HG03558 (cell line): ENCODE results near the gene TAS2R46.
"Not testable (repeated sequence)": the region's sequence is repeated elsewhere in the genome, so short reads cannot be mapped to it uniquely, and the experiment has no call there.

ENCODE experiments used
- ATAC-seq: cut with Tn5 transposase; IDR thresholded peaks from one replicate; pipeline ENCODE4 v1.9.1; 2021; ENCODE audit warnings: moderate number of reproducible peaks; ENCODE audit not compliant: unreplicated experiment; ENCODE audit errors: extremely low read depth

Gene TAS2R46

DNA sequence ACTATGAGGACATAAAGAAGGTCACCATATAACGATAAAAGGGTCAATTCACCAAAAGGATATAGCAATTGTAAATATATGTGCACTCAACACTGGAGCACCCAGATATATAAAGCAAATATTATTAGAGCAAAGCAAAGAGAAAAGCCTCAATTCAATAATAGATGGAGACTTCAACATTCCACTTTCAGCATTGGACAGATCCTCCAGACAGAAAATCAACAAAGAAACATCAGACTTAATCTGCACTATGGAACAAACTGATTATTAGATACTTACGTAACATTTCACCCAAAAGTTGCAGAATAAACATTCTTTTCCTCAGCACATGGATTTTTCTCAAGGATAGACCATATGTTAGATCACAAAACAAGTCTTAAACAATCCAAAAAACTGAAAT, 20.7 kb downstream of the TAS2R46 start:
- ATAC-seq = not testable (repeated sequence)

DNA sequence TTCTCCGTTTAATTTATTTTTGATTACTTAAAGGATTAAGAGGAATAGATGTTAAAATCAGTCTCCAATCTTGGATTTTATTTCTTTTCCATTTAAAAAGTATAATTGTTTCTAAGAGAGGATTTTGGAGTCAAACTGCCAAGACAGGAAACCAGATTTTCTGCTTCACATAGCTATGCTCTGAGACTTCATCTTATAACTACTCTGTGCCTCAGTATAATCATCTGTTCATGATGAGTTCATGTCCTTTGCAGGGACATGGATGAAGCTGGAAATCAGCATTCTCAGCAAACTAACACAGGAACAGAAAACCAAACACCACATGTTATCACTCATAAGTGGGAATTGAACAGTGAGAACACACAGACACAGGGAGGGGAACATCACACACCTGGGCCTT, 21.9 kb downstream of the TAS2R46 start:
- no peak for ATAC-seq

GRCh38 chr12:11039171-11039570, 22.9 kb downstream of the TAS2R46 start:
- ATAC-seq = no peak

- ATAC-seq = not testable (repeated sequence)
These were observed 28.1 kb downstream of the TAS2R46 start for GRCh38 chr12:11033959-11034358.

- no peak for ATAC-seq
These were observed 30.8 kb downstream of the TAS2R46 start, which contains the start of gene TAS2R31 for GRCh38 chr12:11031307-11031706. TAS2R31 (minus strand) TSS chr12:11031407; CDS start chr12:11031335, 72 bp downstream.

GRCh38 chr12:11026118-11026517, 36.0 kb downstream of the TAS2R46 start:
- ATAC-seq = no peak

DNA sequence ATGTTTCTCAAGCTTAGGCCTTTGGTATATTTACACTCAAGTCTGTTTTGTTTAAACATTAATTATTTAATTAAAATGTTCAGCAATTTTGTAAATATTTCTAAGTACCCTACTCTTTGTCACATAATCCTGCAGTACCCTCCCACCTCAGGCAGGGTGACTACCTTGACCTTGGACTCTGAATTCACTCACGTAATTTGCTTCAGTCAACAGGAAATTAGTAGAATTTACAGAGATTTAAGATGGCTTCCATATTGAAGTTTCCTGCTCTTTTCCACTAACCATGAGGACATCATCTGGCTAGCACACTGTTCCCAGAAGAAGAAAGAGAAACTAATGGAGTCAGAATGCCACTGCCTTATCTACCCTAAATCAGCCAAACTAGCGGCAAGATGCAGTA, 38.7 kb downstream of the TAS2R46 start:
- no peak for ATAC-seq

DNA sequence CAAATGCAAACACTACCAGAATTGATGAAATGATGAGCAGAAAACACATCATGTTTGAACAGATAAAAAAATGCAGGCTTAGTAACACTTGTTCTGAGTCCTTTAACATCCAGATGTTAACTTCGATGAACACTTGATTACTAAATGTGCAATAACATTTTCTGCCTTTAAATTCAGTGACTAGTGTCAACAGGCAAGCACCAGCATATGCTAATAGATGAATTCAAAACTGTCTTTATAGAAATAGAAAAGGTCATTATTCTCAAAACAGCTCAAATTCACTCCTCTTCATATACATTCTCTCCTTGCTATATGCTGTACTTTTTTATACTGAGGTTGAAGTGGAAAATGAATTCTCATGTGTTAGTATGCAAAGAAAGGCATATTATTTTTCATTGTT, 39.6 kb downstream of the TAS2R46 start, which contains the start of gene TAS2R19:
TAS2R19 (minus strand) TSS at position 101 of the 400 bp plus-strand sequence; CDS start at position 52, 49 bp downstream.
- ATAC-seq = no peak

GRCh38 chr12:11016937-11017336, 45.2 kb downstream of the TAS2R46 start:
- no peak for ATAC-seq

DNA sequence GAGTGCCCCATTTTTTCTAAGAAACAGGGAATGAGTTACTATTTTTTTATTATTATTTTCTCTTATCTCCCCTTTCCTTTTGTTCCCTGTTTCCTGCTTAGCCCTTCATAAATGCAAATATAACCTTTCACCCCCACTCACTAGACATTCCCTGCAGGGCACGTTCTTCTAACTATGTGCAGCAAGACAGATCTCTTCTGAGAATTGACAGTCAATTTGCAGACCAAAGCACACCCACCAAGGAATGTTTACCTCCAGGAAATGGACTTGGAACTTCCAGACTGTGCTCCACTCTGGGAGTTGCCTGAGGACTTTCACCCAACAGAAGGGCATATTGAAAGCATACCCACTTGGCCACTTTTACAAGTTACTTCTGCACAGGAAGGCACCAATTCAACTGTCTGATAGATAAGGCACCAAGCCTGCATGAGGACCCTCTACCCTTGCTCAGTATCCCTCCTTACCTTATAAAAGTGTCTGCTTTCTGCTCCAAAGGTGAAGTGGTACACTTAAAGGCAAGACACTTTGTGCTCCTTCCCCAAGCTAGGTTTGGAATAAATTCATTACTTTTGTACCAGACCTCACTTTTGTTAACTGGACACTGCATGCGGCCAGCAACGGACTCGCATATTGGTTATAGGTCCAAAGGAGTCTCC, 46.2 kb downstream of the TAS2R46 start:
- ATAC-seq = no peak

- no peak for ATAC-seq
These were observed 47.9 kb downstream of the TAS2R46 start for GRCh38 chr12:11014234-11014633.
